H1 (cell line): ENCODE results near the gene EYA4.

Source experiments
- CHD1 ChIP-seq: IDR thresholded peaks from 2 replicates; pipeline ENCODE4 v1.6.1; 2012; ENCODE audit warnings: low read depth, low read length, improper control_type of control experiment
- CTCF ChIP-seq, 3 experiments: IDR thresholded peaks; 1 replicate in 2 of 3; 2 replicates in 1 of 3; pipeline versions ENCODE4 v1.5.1 to v1.6.1; 2011; ENCODE audit warnings: low read length in 3 of 3, mild to moderate bottlenecking in 3 of 3, inconsistent platforms in 2 of 3, low read depth in 1 of 3, moderate library complexity in 1 of 3; ENCODE audit not compliant: insufficient read depth in 1 of 3; ENCODE audit errors: control extremely low read depth in 1 of 3
- E2F6 ChIP-seq: IDR thresholded peaks from 2 replicates; pipeline ENCODE4 v1.6.1; 2012; ENCODE audit warnings: inconsistent platforms
- HDAC6 ChIP-seq: IDR thresholded peaks from one replicate; pipeline ENCODE4 v1.7.1; 2012; ENCODE audit warnings: low read depth, mild to moderate bottlenecking, inconsistent platforms, low read length, moderate library complexity
- JUN ChIP-seq: IDR thresholded peaks from 2 replicates; pipeline ENCODE4 v1.6.1; 2011; ENCODE audit warnings: low read depth, mild to moderate bottlenecking, improper control_type of control experiment, low read length
- MAFK ChIP-seq: IDR thresholded peaks from 2 replicates; pipeline ENCODE4 v1.6.1; 2012; ENCODE audit warnings: low read depth, mild to moderate bottlenecking, improper control_type of control experiment, low read length

DNA sequence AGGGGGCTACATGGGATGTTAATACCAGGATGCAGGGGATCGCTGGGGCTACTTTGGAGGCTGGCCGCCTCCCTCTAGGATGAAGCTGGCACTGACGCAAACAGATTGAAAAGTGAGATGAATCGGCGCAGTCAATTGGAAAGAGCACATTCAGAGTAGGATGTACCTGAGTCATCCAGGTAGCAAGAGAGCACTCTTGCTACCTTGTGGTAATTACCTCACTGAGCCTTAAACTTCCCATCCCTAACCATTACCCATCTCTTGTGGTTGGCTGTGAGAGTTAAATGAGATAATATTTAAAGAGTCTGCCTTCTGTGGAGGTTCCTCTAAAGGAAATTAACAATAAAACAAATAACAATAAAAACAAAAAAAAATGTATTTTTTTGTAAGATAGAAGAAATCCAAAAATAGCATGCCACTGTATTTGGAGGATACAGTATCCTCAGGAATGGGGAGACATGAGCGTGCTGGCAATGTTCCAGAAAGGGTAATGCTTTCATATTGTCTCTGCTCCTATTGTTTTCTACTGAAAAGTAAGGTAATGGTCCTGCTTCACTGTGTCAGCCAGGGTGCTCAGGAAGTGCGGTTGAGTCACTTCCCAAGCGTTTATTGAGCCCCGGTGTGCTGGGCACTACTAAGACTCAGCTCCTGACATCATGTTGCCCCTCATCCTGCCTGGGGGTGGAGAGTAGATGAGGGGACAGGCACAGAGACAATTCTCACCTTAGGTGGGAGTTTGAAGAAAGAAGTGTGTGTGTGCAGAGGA, 301.1 kb downstream of the EYA4 start:
- TF ChIP-seq JUN, result no peak
- no peak for TF ChIP-seq HDAC6
- TF ChIP-seq CHD1, result no peak
- no peak for TF ChIP-seq E2F6
- TF ChIP-seq CTCF (IDR thresholded peaks at IDR 0.05; ENCODE audit: control extremely low read depth in 1 of 3, insufficient read depth in 1 of 3, low read depth in 1 of 3, low read length in 3 of 3), result no peak
- TF ChIP-seq MAFK, result no peak
